ENCODE measurements around the gene RNF186.

RNF186 gene

GRCh38 chr1:19815801-19816736 is 986 bp upstream of the RNF186 start:
- Histone ChIP-seq H2AFZ (ENCODE audit: low read depth) (no peak overlapping the region), H3K36me3 (ENCODE audit: insufficient read depth) (no peaks in the 10 kb centered on the region), H3K79me2 (ENCODE audit: insufficient read depth, low read depth) (no peaks in the 10 kb centered on the region), H3K4me2 (no peak overlapping the region), H3K4me3 (IDR thresholded peaks at IDR 0.05; ENCODE audit: insufficient read depth, low read depth, low read length) (no peak overlapping the region), H3K27me3 (ENCODE audit: insufficient read depth, low read depth) (no peaks in the 10 kb centered on the region), H3K27ac (no peak overlapping the region), H3K9ac (no peak overlapping the region), H4K20me1 (ENCODE audit: insufficient read depth) (no peaks in the 10 kb centered on the region), H3K4me1 (ENCODE audit: low read depth, poor library complexity, severe bottlenecking) (no peaks in the 10 kb centered on the region)
- no peak for TF ChIP-seq CTCF (conservative IDR thresholded peaks at IDR 0.05; ENCODE audit: low read depth, low read length)

- H2AFZ ChIP-seq (ENCODE audit: low read depth) = no peak overlapping the region
- H3K9ac ChIP-seq = no peak overlapping the region
- TF ChIP-seq CTCF (conservative IDR thresholded peaks at IDR 0.05; ENCODE audit: low read depth, low read length) = no peak
- no peaks in the 10 kb centered on the region for H4K20me1 ChIP-seq (ENCODE audit: insufficient read depth)
- H3K79me2 ChIP-seq (ENCODE audit: insufficient read depth, low read depth) = no peaks in the 10 kb centered on the region
- H3K4me1 ChIP-seq (ENCODE audit: low read depth, poor library complexity, severe bottlenecking) = no peaks in the 10 kb centered on the region
- no peak overlapping the region for H3K27ac ChIP-seq
- no peaks in the 10 kb centered on the region for H3K36me3 ChIP-seq (ENCODE audit: insufficient read depth)
- H3K27me3 ChIP-seq (ENCODE audit: insufficient read depth, low read depth) = no peaks in the 10 kb centered on the region
- H3K4me2 ChIP-seq = no peak overlapping the region
- H3K4me3 ChIP-seq (IDR thresholded peaks at IDR 0.05; ENCODE audit: insufficient read depth, low read depth, low read length) = no peak overlapping the region
These were observed 830 bp downstream of the RNF186 start for GRCh38 chr1:19814244-19814661.

- no peak overlapping the region for H3K4me2 ChIP-seq
- no peaks in the 10 kb centered on the region for H3K27me3 ChIP-seq (ENCODE audit: insufficient read depth, low read depth)
These were observed 1.5 kb downstream of the RNF186 start for GRCh38 chr1:19813643-19813960.

GRCh38 chr1:19812875-19813642 is 2.0 kb downstream of the RNF186 start:
- no peak overlapping the region for H2AFZ ChIP-seq (ENCODE audit: low read depth)
- no peak overlapping the region for H3K4me2 ChIP-seq
- no peak overlapping the region for H3K4me3 ChIP-seq (IDR thresholded peaks at IDR 0.05; ENCODE audit: insufficient read depth, low read depth, low read length)
- H3K36me3 ChIP-seq (ENCODE audit: insufficient read depth) = no peaks in the 10 kb centered on the region
- no peaks in the 10 kb centered on the region for H4K20me1 ChIP-seq (ENCODE audit: insufficient read depth)
- H3K79me2 ChIP-seq (ENCODE audit: insufficient read depth, low read depth) = no peaks in the 10 kb centered on the region
- no peak overlapping the region for H3K27ac ChIP-seq
- H3K4me1 ChIP-seq (ENCODE audit: low read depth, poor library complexity, severe bottlenecking) = no peaks in the 10 kb centered on the region
- H3K9ac ChIP-seq = no peak overlapping the region
- no peak for TF ChIP-seq CTCF (conservative IDR thresholded peaks at IDR 0.05; ENCODE audit: low read depth, low read length)
- H3K27me3 ChIP-seq (ENCODE audit: insufficient read depth, low read depth) = no peaks in the 10 kb centered on the region

More at GRCh38 chr1:19813643-19813960, 1.5 kb downstream of the RNF186 start:
- no peaks in the 10 kb centered on the region for H4K20me1 ChIP-seq (ENCODE audit: insufficient read depth)
- no peaks in the 10 kb centered on the region for H3K36me3 ChIP-seq (ENCODE audit: insufficient read depth)
- H3K27ac ChIP-seq = no peak overlapping the region
- H2AFZ ChIP-seq (ENCODE audit: low read depth) = no peak overlapping the region
- no peaks in the 10 kb centered on the region for H3K79me2 ChIP-seq (ENCODE audit: insufficient read depth, low read depth)
- H3K9ac ChIP-seq = no peak overlapping the region
- no peaks in the 10 kb centered on the region for H3K4me1 ChIP-seq (ENCODE audit: low read depth, poor library complexity, severe bottlenecking)
- no peak for TF ChIP-seq CTCF (conservative IDR thresholded peaks at IDR 0.05; ENCODE audit: low read depth, low read length)
- no peak overlapping the region for H3K4me3 ChIP-seq (IDR thresholded peaks at IDR 0.05; ENCODE audit: insufficient read depth, low read depth, low read length)

All from KMS-11 (cell line).